Measurements from ENCODE around the gene HIPK2. TPM values are rescaled to one million over a fixed set of nuclear protein-coding genes. Genes with fewer than 3 reads are reported as not detected.

Gene HIPK2
- total RNA-seq, 1 donor = 12.7 TPM

DNA sequence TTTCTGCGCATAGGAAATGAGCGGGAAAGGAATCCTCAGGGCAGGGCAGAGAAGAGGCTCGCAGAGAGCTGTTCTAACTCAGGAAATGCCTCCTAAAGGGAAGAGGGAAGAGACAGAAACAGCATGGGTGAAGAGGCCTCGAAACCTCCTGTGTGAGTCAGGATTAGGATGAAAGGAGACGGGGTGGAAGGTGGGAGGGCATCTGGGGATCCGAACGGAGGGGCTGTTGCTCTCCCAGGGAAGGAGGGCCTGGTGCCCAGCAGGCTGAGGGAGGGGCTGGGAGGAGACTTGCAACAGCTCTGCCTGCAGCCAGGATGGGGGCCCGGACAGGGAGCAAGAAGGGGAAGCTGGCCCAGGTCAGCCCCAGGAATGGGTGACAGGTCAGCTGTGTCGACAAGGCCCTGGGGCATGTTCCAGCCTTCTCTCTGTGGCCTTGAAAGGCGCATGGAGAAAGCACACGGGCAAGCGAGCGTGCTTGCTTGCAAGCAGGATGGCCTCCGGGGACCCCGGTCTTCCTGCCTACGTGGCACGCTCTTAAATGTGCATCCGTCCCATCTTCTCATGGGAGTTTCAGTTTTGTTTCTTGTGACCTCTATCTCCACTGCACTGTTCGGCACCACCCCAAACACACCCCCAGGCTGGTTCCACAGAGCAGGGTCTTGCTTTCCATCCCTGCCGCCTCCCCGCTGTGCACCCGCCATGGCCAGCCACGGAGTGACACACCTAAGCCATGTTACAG lies 63.5 kb downstream of the HIPK2 start:
- no peak overlapping the region for H3K4me2 ChIP-seq (ENCODE audit: insufficient read depth, low read length)
- H2AFZ ChIP-seq (ENCODE audit: low read length) = no peak overlapping the region
- H3K36me3 ChIP-seq (ENCODE audit: insufficient read depth, low read length) = peaks cover 34% of the 10 kb centered on the region
- no peaks in the 10 kb centered on the region for H3K9me3 ChIP-seq (ENCODE audit: low read depth, low read length)
- H3K4me1 ChIP-seq (ENCODE audit: insufficient read depth, low read length) = peaks cover 8% of the 10 kb centered on the region
- H3K4me3 ChIP-seq (ENCODE audit: insufficient read depth, low read length) = no peak overlapping the region
- no peak overlapping the region for H3K27ac ChIP-seq (ENCODE audit: low read depth, low read length)
- DNase-seq (ENCODE audit: insufficient read length, low spot score, missing footprints) = no peak
- H3K79me2 ChIP-seq (ENCODE audit: insufficient read depth, low read length) = peaks cover 89% of the 10 kb centered on the region
- H3K27me3 ChIP-seq (ENCODE audit: insufficient read depth, low read length) = no peaks in the 10 kb centered on the region
- TF ChIP-seq, protein P1, sequence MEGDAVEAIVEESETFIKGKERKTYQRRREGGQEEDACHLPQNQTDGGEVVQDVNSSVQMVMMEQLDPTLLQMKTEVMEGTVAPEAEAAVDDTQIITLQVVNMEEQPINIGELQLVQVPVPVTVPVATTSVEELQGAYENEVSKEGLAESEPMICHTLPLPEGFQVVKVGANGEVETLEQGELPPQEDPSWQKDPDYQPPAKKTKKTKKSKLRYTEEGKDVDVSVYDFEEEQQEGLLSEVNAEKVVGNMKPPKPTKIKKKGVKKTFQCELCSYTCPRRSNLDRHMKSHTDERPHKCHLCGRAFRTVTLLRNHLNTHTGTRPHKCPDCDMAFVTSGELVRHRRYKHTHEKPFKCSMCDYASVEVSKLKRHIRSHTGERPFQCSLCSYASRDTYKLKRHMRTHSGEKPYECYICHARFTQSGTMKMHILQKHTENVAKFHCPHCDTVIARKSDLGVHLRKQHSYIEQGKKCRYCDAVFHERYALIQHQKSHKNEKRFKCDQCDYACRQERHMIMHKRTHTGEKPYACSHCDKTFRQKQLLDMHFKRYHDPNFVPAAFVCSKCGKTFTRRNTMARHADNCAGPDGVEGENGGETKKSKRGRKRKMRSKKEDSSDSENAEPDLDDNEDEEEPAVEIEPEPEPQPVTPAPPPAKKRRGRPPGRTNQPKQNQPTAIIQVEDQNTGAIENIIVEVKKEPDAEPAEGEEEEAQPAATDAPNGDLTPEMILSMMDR (IDR thresholded peaks at IDR 0.05; ENCODE audit: extremely low read depth, low read depth, low read length) = no peak
- peaks cover 16% of the 10 kb centered on the region for H4K20me1 ChIP-seq (ENCODE audit: insufficient read depth, low read length)

DNA sequence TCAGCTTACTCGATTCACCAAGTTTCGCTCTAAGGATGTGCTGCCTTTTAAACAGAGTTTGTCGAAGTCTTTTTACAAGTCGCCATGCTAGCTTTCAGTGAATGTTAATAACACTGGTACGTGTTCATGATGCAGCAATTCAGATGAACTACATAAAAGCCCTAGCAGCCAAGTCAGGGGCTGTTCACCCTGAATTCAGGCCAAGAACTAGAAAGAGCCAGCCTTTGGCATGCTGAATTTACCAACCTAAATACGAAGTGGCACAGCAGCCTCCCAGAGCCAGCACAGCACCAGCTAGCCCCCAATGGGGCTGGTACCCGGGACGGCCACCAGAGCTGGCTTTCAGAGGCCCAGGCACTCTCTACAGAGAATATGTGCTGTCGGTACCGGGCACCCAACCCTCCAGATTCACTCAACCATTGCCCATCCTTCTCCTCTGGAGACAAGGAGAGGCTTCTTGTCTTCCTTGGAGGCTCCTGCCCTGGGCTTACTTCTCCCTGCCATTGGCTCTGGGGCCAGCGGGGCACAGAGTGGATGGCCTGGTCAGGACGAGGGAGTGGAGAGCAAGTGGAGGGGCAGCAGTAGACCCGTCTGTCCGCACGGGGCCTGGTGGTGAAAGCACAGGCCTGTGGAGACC lies 64.2 kb downstream of the HIPK2 start:
- H3K27ac ChIP-seq (ENCODE audit: low read depth, low read length) = no peak overlapping the region
- no peak overlapping the region for H2AFZ ChIP-seq (ENCODE audit: low read length)
- no peak overlapping the region for H3K4me2 ChIP-seq (ENCODE audit: insufficient read depth, low read length)
- peaks cover 22% of the 10 kb centered on the region for H4K20me1 ChIP-seq (ENCODE audit: insufficient read depth, low read length)
- peaks cover 34% of the 10 kb centered on the region for H3K36me3 ChIP-seq (ENCODE audit: insufficient read depth, low read length)
- peaks cover 13% of the 10 kb centered on the region for H3K4me1 ChIP-seq (ENCODE audit: insufficient read depth, low read length)
- H3K9me3 ChIP-seq (ENCODE audit: low read depth, low read length) = no peaks in the 10 kb centered on the region
- no peaks in the 10 kb centered on the region for H3K27me3 ChIP-seq (ENCODE audit: insufficient read depth, low read length)
- no peak for DNase-seq (ENCODE audit: insufficient read length, low spot score, missing footprints)
- no peak overlapping the region for H3K4me3 ChIP-seq (ENCODE audit: insufficient read depth, low read length)
- TF ChIP-seq, protein P1 (IDR thresholded peaks at IDR 0.05; ENCODE audit: extremely low read depth, low read depth, low read length) = no peak
- H3K79me2 ChIP-seq (ENCODE audit: insufficient read depth, low read length) = peaks cover 90% of the 10 kb centered on the region

GRCh38 chr7:139713061-139713460 lies 64.7 kb downstream of the HIPK2 start:
- no peak for DNase-seq (ENCODE audit: insufficient read length, low spot score, missing footprints)
- Histone ChIP-seq H2AFZ (ENCODE audit: low read length) (no peak overlapping the region), H3K36me3 (ENCODE audit: insufficient read depth, low read length) (peaks cover 39% of the 10 kb centered on the region)

More at GRCh38 chr7:139713061-139713460, 64.7 kb downstream of the HIPK2 start:
- Histone ChIP-seq H3K4me3 (ENCODE audit: insufficient read depth, low read length) (no peak overlapping the region), H3K9me3 (ENCODE audit: low read depth, low read length) (no peaks in the 10 kb centered on the region), H3K79me2 (ENCODE audit: insufficient read depth, low read length) (peaks cover 90% of the 10 kb centered on the region), H4K20me1 (ENCODE audit: insufficient read depth, low read length) (peaks cover 26% of the 10 kb centered on the region), H3K27ac (ENCODE audit: low read depth, low read length) (no peak overlapping the region), H3K27me3 (ENCODE audit: insufficient read depth, low read length) (no peaks in the 10 kb centered on the region), H3K4me1 (ENCODE audit: insufficient read depth, low read length) (peaks cover 13% of the 10 kb centered on the region), H3K4me2 (ENCODE audit: insufficient read depth, low read length) (no peak overlapping the region)
- TF ChIP-seq, protein P1 (IDR thresholded peaks at IDR 0.05; ENCODE audit: extremely low read depth, low read depth, low read length) = no peak
